Measurements from ENCODE around the gene MAP2.

- TF ChIP-seq MAX (CRISPR knock-in tag; IDR thresholded peaks at IDR 0.05) (no peak), CTCF (IDR thresholded peaks at IDR 0.05) (no peak), IRF2 (CRISPR knock-in tag; IDR thresholded peaks at IDR 0.05; ENCODE audit: borderline replicate concordance, low read depth) (no peak), USF2 (CRISPR knock-in tag; IDR thresholded peaks at IDR 0.05) (no peak)
These were observed 40.6 kb upstream of the MAP2 start for GRCh38 chr2:209383212-209383611.
